Muscle of back (tissue), 11 donors: ENCODE data around the gene GSTO2. TPM values are rescaled to one million over a fixed set of nuclear protein-coding genes. Genes with fewer than 3 reads are reported as not detected.

Experiments
- DNase-seq, 3 donors: peaks; one replicate each; pipeline versions ENCODE4 v3.0.0 to v3.0.0-alpha.2; 2013
- polyA plus RNA-seq, 10 donors: library from polyadenylated mRNA; unstranded; fragments of 120-200 nt; gene quantifications; one replicate each; pipeline ENCODE4 v1.2.1, GENCODE V29; 2013; ENCODE audit not compliant: insufficient read length in 10 of 10

The GSTO2 gene
- polyA plus RNA-seq, 10 donors = 0.64 to 3.4 (median 1.2) TPM

- DNase-seq = peak in 1 of 3 donors; percentile 16
Observed at GRCh38 chr10:104307576-104308438, 38.8 kb downstream of the GSTO2 start.

GRCh38 chr10:104308439-104308903 is 39.5 kb downstream of the GSTO2 start:
- no peak for DNase-seq

GRCh38 chr10:104309980-104310978 is 41.3 kb downstream of the GSTO2 start:
- DNase-seq = peak in 1 of 3 donors; percentile 11

GRCh38 chr10:104311184-104311720 is 42.3 kb downstream of the GSTO2 start:
- DNase-seq = no peak

- no peak for DNase-seq
Observed at GRCh38 chr10:104314591-104315485, 45.9 kb downstream of the GSTO2 start.

- DNase-seq = no peak
Observed at GRCh38 chr10:104315486-104315921, 46.5 kb downstream of the GSTO2 start.

- peak in 1 of 3 donors; percentile 2 for DNase-seq
Observed at GRCh38 chr10:104316321-104317099, 47.5 kb downstream of the GSTO2 start.

- peak in 1 of 3 donors; percentile 84 for DNase-seq
Observed at GRCh38 chr10:104317269-104317710, 48.3 kb downstream of the GSTO2 start.

- peak in 1 of 3 donors; percentile 61 for DNase-seq
Observed at GRCh38 chr10:104317726-104318299, 48.8 kb downstream of the GSTO2 start.

GRCh38 chr10:104318326-104318725 is 49.3 kb downstream of the GSTO2 start:
- peak in 1 of 3 donors; percentile 19 for DNase-seq

GRCh38 chr10:104318810-104319741 is 50.1 kb downstream of the GSTO2 start:
- peak in 1 of 3 donors; percentile 40 for DNase-seq

- DNase-seq = no peak
Observed at GRCh38 chr10:104321226-104321625, 52.2 kb downstream of the GSTO2 start.

GRCh38 chr10:104321725-104322415 is 52.9 kb downstream of the GSTO2 start:
- peak in 1 of 3 donors; percentile 78 for DNase-seq

GRCh38 chr10:104322416-104322782 is 53.4 kb downstream of the GSTO2 start:
- peak in 1 of 3 donors; percentile 48 for DNase-seq

GRCh38 chr10:104323085-104323484 is 54.1 kb downstream of the GSTO2 start:
- DNase-seq = no peak

GRCh38 chr10:104323760-104324201 is 54.8 kb downstream of the GSTO2 start:
- DNase-seq = no peak

- no peak for DNase-seq
Observed at GRCh38 chr10:104324221-104324686, 55.3 kb downstream of the GSTO2 start.
